GM12875 (cell line): ENCODE results near the gene CCDC27.

ENCODE experiments used
- H3K4me3 ChIP-seq: one replicate; pipeline ENCODE4 v1.5.1; 2011; ENCODE audit warnings: low read depth, low read length, control low read depth
- CTCF ChIP-seq: IDR thresholded peaks from 2 replicates; pipeline ENCODE4 v1.5.1; 2011; ENCODE audit warnings: low read depth, mild to moderate bottlenecking, control low read depth, inconsistent platforms, low read length, moderate library complexity, borderline replicate concordance; ENCODE audit not compliant: insufficient read depth

The CCDC27 gene

GRCh38 chr1:3777647-3778589 lies 25.7 kb downstream of the CCDC27 start:
- no peak for TF ChIP-seq CTCF
- H3K4me3 ChIP-seq: no peak overlapping the region

- no peak for TF ChIP-seq CTCF
- H3K4me3 ChIP-seq: no peak overlapping the region
Measured at GRCh38 chr1:3778590-3779264, 26.5 kb downstream of the CCDC27 start.

- no peak overlapping the region for H3K4me3 ChIP-seq
- TF ChIP-seq CTCF: no peak
Measured at GRCh38 chr1:3779265-3779911, 27.1 kb downstream of the CCDC27 start.

- H3K4me3 ChIP-seq: no peak overlapping the region
- TF ChIP-seq CTCF: no peak
Measured at GRCh38 chr1:3779912-3780416, 27.7 kb downstream of the CCDC27 start.

- TF ChIP-seq CTCF: no peak
- no peak overlapping the region for H3K4me3 ChIP-seq
Measured at GRCh38 chr1:3780901-3781300, 28.7 kb downstream of the CCDC27 start.

GRCh38 chr1:3783651-3784474 lies 31.6 kb downstream of the CCDC27 start:
- H3K4me3 ChIP-seq: no peak overlapping the region
- no peak for TF ChIP-seq CTCF
